RWPE1 (cell line): ENCODE measurements around the gene SPINK9.

ENCODE experiments used
- CTCF ChIA-PET: fragments of 350-600 bp; sonication (Branson Sonifier 250); formaldehyde crosslinking; extraction: SDS; loops from one replicate; lab custom pipeline; 2021; lab: Yijun Ruan, JAX
- POLR2A ChIA-PET: fragments of 400-600 bp; formaldehyde crosslinking; extraction: SDS; loops from one replicate; lab custom pipeline; 2020; ENCODE audit warnings: antibody characterized with exemption; ENCODE audit not compliant: low non-redundant PET; lab: Yijun Ruan, JAX
- DNase-seq: peaks from one replicate; pipeline ENCODE4 v3.0.0; 2012; ENCODE audit warnings: low spot score
- H3K27ac ChIP-seq: fragments of 450-650 bp; 2 replicates; pipeline ENCODE4 v1.5.1; 2017
- TF ChIP-seq, protein P1 (sequence below): fragments of 450-650 bp; conservative IDR thresholded peaks from 2 replicates; pipeline ENCODE4 v1.5.1; 2017; ENCODE audit warnings: low read depth, mild to moderate bottlenecking

Gene SPINK9, protein sequence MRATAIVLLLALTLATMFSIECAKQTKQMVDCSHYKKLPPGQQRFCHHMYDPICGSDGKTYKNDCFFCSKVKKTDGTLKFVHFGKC

DNA sequence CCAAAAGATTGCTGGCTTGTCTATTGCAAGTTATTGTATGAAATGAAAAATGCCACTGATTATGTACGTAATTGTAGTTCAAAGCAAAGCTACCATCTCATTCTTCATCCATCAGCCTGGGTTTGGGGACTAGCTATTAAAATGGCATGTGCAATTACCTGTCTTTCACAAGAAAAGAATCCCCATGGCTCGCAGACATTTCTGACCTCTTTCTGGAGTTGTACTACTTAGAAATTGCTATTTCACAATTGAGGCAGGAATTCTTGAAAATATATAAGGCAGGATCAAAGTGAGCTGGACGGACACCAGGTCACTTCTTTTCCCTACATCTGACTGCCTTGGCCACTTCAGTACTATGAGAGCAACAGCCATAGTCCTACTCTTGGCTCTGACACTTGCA, at the start of gene SPINK9:
Gene SPINK9 (plus strand): TSS at position 301 of the 400 bp plus-strand sequence. CDS start 55 bp downstream, at position 356.
- DNase-seq: no peak
- CTCF ChIA-PET: interaction anchor here (0.5 to 1.3 kb wide), 2 partner anchors 12 to 155 kb away, joined by 3 read pairs; no protein-coding TSS in a partner anchor
- TF ChIP-seq, protein P1, sequence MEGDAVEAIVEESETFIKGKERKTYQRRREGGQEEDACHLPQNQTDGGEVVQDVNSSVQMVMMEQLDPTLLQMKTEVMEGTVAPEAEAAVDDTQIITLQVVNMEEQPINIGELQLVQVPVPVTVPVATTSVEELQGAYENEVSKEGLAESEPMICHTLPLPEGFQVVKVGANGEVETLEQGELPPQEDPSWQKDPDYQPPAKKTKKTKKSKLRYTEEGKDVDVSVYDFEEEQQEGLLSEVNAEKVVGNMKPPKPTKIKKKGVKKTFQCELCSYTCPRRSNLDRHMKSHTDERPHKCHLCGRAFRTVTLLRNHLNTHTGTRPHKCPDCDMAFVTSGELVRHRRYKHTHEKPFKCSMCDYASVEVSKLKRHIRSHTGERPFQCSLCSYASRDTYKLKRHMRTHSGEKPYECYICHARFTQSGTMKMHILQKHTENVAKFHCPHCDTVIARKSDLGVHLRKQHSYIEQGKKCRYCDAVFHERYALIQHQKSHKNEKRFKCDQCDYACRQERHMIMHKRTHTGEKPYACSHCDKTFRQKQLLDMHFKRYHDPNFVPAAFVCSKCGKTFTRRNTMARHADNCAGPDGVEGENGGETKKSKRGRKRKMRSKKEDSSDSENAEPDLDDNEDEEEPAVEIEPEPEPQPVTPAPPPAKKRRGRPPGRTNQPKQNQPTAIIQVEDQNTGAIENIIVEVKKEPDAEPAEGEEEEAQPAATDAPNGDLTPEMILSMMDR: no peak

DNA sequence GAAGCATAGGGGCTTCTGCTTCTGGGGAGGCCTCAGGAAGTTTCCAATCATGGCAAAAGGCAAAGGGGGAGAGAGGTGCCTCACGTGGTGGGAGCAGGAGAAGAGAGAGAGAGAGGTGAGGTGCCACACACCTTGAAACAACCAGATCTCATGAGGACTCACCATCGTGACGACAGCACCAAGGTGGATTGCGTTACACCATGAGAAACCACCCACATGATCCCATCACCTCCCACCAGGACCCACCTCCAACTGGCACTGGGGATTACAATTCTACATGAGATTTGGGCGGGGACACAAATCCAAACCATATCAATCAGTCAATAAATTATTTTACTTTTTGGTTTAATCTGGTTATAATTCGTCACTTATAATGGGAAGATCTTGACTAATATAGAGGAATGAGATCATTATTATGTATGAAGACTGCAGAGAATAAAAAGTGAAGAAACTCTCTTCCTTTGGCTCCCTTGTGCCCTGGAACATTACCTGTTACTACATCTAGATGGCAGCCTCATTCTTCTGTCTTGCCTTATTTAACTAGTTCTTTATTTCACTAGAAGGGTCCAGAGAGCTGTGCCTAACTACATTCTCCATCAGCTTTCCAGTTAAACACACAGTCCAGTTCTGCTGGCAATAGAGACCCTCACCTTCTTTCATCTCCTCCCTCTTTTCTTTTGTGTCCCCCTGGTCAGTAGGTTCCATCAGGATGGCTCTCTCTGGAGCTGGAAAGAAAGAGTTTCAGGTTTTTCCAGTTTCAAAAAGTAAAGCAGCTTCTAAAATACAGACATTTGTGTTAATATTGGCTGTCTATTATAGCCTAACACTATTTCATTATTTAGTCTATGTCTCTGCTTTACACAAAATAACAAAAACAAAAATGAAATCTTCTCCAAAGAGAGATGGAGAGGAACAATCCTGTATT, 44.8 kb upstream of the SPINK9 start:
- TF ChIP-seq, protein P1: peak; percentile 70
- POLR2A ChIA-PET: no interaction called here
- CTCF ChIA-PET: interaction anchor here (0.6 to 1.1 kb wide), 7 partner anchors 14 to 373 kb away, joined by 3 to 6 read pairs (median 3); partner anchors contain the start of gene SPINK13
- peak; percentile 63 for DNase-seq
- H3K27ac ChIP-seq: no peak overlapping the region

More for the DNA sequence above, at the start of gene SPINK9:
- H3K27ac ChIP-seq: no peak within 1 kb of the TSS
- POLR2A ChIA-PET: no interaction called here

DNA sequence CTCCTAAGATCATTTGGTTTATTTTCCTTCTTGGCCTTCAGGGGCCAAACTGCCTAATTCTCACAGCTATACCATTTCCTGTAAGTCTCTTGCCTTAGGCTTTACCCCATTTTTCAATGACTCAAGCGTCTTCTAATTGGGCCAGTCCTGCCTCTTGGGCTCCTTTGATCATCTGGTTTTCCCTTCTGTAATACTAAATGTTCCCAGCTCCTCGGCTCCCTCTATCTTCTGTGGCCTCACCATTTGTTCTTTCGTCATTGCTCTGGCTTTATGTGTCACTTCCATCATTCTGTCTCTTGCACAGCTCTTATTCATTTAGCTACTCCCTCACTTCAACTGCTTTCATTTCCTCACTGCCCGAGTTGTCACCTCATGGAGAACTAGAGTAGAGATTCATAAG, 37.6 kb upstream of the SPINK9 start:
- no peak for DNase-seq
- H3K27ac ChIP-seq: no peak overlapping the region
- TF ChIP-seq, protein P1: no peak
- ChIA-PET CTCF (interaction anchor here (0.7 kb wide), 2 partner anchors 59 to 281 kb away, joined by 3 read pairs; no protein-coding TSS in a partner anchor), POLR2A (no interaction called here)

DNA sequence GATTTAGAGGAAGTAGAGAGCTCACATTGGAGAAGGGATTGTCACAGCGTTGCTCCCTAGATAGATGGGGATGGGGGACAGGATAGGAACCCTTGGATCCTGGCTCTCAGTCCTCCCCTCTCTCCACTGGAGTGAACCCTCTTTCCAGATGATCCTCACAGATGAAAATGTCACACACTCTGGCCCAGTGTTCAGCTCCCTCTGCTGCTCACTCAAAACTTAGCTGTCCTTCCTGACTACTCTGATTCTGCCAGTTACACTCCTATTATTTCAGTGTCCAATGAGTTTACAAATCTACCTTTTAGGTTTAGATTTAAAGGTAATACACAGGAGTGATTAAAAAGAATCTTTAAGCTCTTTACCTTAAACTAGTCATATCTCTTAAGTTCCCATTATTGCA, 28.9 kb upstream of the SPINK9 start:
- DNase-seq: no peak
- POLR2A ChIA-PET: no interaction called here

DNA sequence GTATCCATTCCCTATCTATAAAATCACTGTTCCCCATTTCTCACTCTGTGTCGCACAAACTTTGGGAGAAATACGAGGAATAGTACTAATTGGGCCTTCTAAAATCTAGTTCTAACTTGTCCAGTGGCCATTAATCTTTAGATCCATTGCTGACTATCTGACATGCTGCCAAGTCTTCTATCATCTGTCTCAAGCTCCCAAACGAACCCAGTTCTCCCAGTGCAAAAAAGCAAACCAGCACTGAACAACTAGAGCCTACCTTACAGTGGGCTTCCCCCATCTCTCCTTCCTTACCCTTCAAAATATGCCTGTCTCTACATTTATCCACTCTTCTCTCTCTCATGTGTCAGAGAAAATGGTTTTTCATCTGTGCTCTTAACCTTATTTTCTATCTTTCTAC, 26.3 kb upstream of the SPINK9 start:
- ChIA-PET POLR2A (no interaction called here), CTCF (no interaction called here)
- TF ChIP-seq, protein P1: no peak
- no peak overlapping the region for H3K27ac ChIP-seq
- DNase-seq: no peak

More for the DNA sequence above, 28.9 kb upstream of the SPINK9 start:
- TF ChIP-seq, protein P1: no peak
- CTCF ChIA-PET: interaction anchor here (0.6 kb wide), 1 partner anchor 923 kb away, joined by 3 read pairs; no protein-coding TSS in a partner anchor
- no peak overlapping the region for H3K27ac ChIP-seq

DNA sequence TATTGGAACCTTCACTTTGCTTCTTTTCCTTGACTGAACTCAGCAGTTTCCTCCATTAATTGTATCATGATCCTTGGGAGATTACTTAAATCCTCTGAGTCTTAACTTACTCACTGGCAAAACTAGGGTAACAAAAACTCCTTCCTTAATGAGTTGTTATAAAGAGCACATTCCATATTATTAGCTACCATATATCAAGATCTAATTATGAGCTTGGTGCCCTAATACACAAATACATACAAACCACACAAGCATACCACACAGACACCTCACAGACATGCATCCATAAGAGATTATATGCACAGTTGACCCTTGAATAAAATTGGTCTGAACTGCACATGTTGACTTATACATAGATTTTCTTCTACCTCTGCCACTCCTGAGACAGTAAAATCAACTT, 25.6 kb upstream of the SPINK9 start:
- ChIA-PET CTCF (no interaction called here), POLR2A (no interaction called here)
- TF ChIP-seq, protein P1: no peak
- no peak for DNase-seq
- H3K27ac ChIP-seq: no peak overlapping the region
